ENCODE results near the gene C7orf33. TPM values are rescaled to one million over a fixed set of nuclear protein-coding genes. Genes with fewer than 3 reads are reported as not detected.

The C7orf33 gene
- total and polyA plus RNA-seq, 4 donors: not detected

- TF ChIP-seq CTCF (IDR thresholded peaks at IDR 0.05; ENCODE audit: low read depth, low read length, missing input control): no peak
- TF ChIP-seq ATF3 (IDR thresholded peaks at IDR 0.05): no peak
- TF ChIP-seq HNF4G (IDR thresholded peaks at IDR 0.05): no peak
- no peak for TF ChIP-seq MAX (IDR thresholded peaks at IDR 0.05)
- TF ChIP-seq NR2F2 (IDR thresholded peaks at IDR 0.05): no peak
- TF ChIP-seq HNF4A (conservative IDR thresholded peaks at IDR 0.05): no peak
These were observed 10.1 kb upstream of the C7orf33 start (continued) for GRCh38 chr7:148580446-148580845.

GRCh38 chr7:148581624-148582023, 8.9 kb upstream of the C7orf33 start:
- H3K9me3 ChIP-seq (ENCODE audit: control insufficient read depth in 4 of 4, low read length in 3 of 4): no peaks in the 10 kb centered on the region
- TF ChIP-seq ZBTB33 (IDR thresholded peaks at IDR 0.05): no peak
- no peak for TF ChIP-seq ATF3 (IDR thresholded peaks at IDR 0.05)
- TF ChIP-seq GABPA (IDR thresholded peaks at IDR 0.05 in 1 of 2, conservative IDR thresholded peaks at IDR 0.05 in 1 of 2): no peak
- no peak for TF ChIP-seq RXRA (IDR thresholded peaks at IDR 0.05)
- 88% methylated on average over 3 of the region's 3 CpGs for WGBS
- H3K27me3 ChIP-seq (ENCODE audit: control insufficient read depth in 4 of 4, insufficient read depth in 4 of 4, low read length in 3 of 4): no peaks in the 10 kb centered on the region
- H3K4me3 ChIP-seq (ENCODE audit: low read depth in 1 of 3, low read length in 3 of 3): no peak overlapping the region
- H3K9ac ChIP-seq (ENCODE audit: low read depth in 1 of 2, low read length in 2 of 2): no peak overlapping the region
- no peak for DNase-seq (ENCODE audit: low spot score)
- H3K36me3 ChIP-seq (ENCODE audit: control insufficient read depth in 4 of 4, insufficient read depth in 3 of 4, low read depth in 1 of 4, low read length in 3 of 4): no peaks in the 10 kb centered on the region
- H3K4me1 ChIP-seq (ENCODE audit: control insufficient read depth in 4 of 4, insufficient read depth in 4 of 4, low read length in 3 of 4): no peaks in the 10 kb centered on the region
- no peak overlapping the region for H3K27ac ChIP-seq (ENCODE audit: low read depth in 1 of 2, low read length in 2 of 2)

GRCh38 chr7:148584154-148584827, 6.3 kb upstream of the C7orf33 start:
- Histone ChIP-seq H3K4me1 (ENCODE audit: control insufficient read depth in 4 of 4, insufficient read depth in 4 of 4, low read length in 3 of 4) (no peaks in the 10 kb centered on the region), H3K27me3 (ENCODE audit: control insufficient read depth in 4 of 4, insufficient read depth in 4 of 4, low read length in 3 of 4) (no peaks in the 10 kb centered on the region), H3K4me3 (ENCODE audit: low read depth in 1 of 3, low read length in 3 of 3) (no peak overlapping the region), H3K9me3 (ENCODE audit: control insufficient read depth in 4 of 4, low read length in 3 of 4) (no peaks in the 10 kb centered on the region), H3K36me3 (ENCODE audit: control insufficient read depth in 4 of 4, insufficient read depth in 3 of 4, low read depth in 1 of 4, low read length in 3 of 4) (no peaks in the 10 kb centered on the region), H3K27ac (ENCODE audit: low read depth in 1 of 2, low read length in 2 of 2) (no peak overlapping the region), H3K9ac (ENCODE audit: low read depth in 1 of 2, low read length in 2 of 2) (no peak overlapping the region)
- WGBS: 69% methylated on average over 5 of the region's 5 CpGs
- no peak for DNase-seq (ENCODE audit: low spot score)
- TF ChIP-seq EGR1 (IDR thresholded peaks at IDR 0.05; ENCODE audit: low read depth in 2 of 2) (no peak), CTCF (IDR thresholded peaks at IDR 0.05; ENCODE audit: low read depth, low read length, missing input control) (no peak)

All from liver (tissue), 9 donors.